Posterior vena cava (tissue), 2 donors: Measurements from ENCODE around the gene ANXA4. TPM values are rescaled to one million over a fixed set of nuclear protein-coding genes. Genes with fewer than 3 reads are reported as not detected.

Experiments
- total RNA-seq, 2 donors: library from RNA; stranded (reverse); fragmentation: NEBNext Ultra II Directional; extraction: Animal tissue kit (Norgen Biotek cat#: 25700); gene quantifications; one replicate each; pipeline ENCODE4 v1.2.1, GENCODE V29; 2021
- donor health status: DM: yes; HTN: yes; CAD: no.
- donor health status: DM: yes; HTN: yes; CAD: no.

ANXA4 gene
- total RNA-seq, 2 donors from 2014 or later, result 90.8 to 92.2 TPM

Other genes with a start within 250 kb of the ANXA4 start
- 10 to 100 TPM; 63.0 to 67.0 TPM for gene AAK1, start 98.4 kb upstream of the ANXA4 start, total RNA-seq
- 10 to 100 TPM; 10.4 to 11.5 TPM for gene GMCL1, start 87.5 kb downstream of the ANXA4 start, total RNA-seq
- gene SNRNP27, start 151.8 kb downstream of the ANXA4 start, total RNA-seq, result 10 to 100 TPM; 35.9 to 47.3 TPM
- 10 to 100 TPM; 14.9 to 20.7 TPM for gene MXD1, start 173.0 kb downstream of the ANXA4 start, total RNA-seq
- gene ASPRV1, start 219.5 kb downstream of the ANXA4 start, total RNA-seq, result 1 to 10 TPM in 1 of 2 donors, under 1 TPM in 1; 1.00 to 1.7 TPM